Nucleus accumbens (tissue), 56 donors: Measurements from ENCODE around the gene FOXI2.

ENCODE experiments used
- DNase-seq, 56 donors: peaks; one replicate each; lab custom pipeline; 2025; lab: John Stamatoyannopoulos, UW

FOXI2 gene

DNA sequence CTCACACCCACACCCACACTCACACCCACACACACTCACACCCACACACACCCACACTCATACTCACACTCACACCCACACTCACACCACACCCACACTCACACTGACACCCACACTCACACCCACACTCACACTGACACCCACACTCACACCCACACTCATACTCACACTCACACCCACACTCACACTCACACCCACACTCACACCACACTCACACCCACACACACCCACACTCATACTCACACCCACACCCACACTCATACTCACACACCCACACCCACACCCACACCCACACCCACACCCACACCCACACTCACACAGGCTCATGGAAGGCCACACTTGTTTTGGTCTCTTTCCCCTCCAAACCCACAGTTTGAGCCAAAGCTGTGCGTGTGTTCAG is 2.9 kb downstream of the FOXI2 start:
- no peak for DNase-seq

DNA sequence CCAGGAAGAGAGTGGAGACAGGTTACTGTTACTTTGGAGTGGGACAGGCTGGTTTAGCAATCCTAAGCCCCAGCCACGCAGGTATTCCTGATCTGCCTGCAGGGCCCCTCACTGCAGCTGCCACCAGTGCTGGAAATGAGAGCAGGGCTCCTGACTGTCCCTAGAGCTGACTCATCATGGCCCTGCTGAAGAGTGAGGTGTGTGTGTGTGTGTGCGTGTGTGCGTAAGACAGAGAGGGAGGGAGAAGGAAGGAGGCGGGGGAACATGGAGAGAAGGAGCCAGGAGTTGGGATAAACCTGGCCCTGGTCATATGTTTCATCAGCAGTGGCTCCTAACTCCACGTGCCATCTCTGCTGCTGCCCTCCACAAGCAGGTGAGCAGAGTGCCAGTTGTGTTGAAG is 3.6 kb downstream of the FOXI2 start:
- no peak for DNase-seq

DNA sequence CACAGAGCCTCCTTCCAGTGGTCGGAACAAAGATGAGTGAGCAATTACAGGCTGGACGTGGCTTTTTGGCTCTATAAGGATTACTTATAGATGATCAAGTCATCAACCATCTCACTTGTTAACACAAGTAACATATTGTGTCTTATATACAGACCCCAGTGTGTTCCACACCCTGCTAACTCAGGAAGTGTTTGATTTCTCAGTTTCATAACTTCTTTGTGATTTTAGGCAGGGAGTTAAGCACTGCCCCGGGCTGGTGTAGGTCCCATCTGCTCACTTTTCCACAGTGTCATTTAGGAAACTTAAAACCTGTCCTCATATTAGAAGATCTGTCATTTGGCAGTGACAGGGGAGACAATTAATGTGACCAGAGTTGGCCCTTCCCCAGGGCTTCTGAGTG is 6.2 kb downstream of the FOXI2 start:
- DNase-seq: no peak

DNA sequence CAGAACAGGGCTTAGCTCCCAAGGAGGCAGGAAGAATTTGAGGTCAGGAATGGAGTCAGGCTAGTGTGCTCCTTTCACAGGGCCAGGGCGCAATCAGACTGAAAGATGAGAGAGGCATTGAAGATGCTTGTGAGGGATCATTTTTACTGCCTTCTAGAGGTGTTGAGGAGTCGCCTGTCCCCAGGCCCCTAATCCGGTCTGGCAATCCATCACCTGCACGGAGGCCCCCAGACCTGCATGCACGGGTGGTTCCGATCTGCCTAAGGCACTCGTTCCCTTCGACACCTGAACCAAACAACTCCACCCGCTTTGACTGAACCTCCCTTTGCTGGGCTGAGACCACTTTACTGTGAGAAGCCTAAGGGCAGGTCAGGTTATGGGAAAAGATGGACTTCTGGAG is 8.0 kb downstream of the FOXI2 start:
- DNase-seq: no peak

DNA sequence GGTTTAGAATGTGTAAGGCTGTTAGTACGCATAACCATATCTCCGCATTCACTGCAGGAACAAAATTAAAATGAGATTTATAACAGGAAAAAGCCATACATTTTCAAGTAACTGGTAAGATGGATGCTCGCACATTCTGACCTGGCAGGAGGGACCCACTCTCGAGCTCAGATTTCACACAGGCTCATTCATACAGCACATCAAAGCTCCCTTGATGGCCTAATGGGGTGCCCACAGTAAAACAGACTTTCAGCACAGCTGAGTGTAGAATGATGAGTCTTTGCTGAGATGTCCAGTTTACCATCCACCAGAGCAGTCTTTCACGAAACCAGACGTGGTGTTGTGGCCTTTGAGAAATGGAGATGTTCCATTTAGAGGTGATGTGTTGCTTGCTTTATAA is 8.9 kb downstream of the FOXI2 start:
- DNase-seq: no peak

DNA sequence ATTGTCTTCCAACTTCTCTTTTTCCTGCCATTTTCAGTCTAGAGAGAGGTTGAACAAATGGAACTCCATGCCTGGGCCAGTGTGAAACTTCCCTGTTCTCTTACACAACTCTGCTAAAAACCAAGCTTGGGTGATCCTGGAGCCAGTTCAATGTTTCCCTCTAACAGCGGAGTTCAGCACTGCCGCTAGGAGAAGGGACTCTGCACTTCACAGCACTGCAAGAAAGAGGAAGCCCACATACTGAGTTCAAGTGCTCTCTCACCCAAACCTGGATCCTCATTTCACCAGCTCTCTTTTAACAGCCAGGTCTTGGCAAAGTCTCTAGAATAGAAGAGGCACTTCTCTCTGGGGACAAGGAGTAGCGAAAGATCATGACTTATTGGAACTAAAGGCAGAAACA is 18.8 kb downstream of the FOXI2 start:
- no peak for DNase-seq

DNA sequence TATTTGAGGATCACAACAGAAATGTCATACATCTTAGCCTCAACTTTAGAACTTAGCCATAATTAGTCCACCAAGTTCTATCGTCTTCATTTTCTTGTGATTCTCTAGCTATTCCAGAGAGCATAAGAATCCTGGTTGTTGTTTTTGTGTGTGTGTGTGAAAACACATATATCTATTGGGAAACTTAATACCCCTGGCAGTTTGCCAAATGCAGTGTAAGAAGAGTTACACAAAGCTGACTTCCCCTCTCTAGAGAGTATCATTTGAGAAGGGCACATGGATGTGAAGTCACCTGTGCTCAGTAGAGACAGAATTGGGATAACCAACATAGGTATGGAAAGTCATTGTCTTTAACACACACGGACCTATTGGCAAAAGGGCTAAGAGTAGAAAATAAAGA is 19.3 kb downstream of the FOXI2 start:
- no peak for DNase-seq

DNA sequence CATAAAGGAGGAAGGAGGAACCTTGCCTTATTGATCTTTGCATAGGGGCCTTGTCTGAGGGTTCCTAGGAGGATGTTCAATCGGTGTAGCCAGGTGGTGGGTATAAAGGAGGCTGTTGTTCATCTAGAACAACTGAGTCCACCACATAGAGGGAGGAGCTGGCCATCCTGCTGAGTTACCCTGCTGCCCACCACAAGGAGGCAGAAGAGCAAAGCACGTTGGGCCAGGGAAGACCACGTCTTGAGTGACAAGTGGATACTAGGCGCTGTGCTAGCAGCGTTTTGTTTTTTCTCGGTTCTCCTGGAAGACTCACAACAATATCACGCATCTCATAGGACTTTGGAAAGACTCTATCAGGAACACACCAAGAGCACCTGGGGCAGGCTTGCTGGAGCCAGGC is 20.0 kb downstream of the FOXI2 start:
- DNase-seq: no peak

DNA sequence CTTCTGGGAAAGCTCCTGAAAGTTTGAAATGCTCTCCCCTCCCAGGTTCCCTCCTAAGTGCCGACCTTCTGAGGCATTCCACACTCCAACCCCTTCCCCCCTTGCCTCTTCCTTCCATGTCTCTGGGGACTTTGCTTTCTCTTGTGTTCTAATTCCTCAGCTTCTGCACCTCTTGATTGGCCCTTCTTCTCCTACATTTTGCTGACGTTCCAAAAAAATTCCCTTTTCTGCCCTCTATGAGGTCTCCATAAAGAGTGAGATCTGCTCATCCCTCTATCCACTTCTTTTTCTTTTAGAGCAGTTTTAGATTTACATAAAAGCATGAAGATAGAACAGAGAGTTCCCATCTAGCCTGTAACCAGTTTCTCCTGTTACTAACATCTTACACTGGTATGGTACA is 22.3 kb downstream of the FOXI2 start:
- no peak for DNase-seq

DNA sequence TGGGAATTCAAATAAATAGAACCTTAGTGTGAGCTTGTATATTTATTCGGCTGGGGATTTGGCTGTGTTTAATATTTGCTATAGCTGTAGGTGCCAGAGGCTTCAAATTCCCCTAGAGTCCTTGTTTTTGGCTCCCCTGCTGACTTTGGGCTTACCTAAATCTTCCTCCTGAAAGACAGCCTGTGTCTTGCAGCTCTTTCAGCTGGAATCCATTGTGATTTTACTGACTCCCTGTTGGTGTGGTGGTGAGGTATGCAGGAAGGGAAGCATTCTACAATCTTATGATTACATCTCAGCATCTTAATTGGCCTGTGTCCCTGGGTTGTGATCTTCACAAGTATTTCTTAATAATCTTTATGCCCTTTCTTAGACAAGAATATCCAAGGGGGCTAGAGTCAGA is 25.9 kb downstream of the FOXI2 start:
- no peak for DNase-seq

DNA sequence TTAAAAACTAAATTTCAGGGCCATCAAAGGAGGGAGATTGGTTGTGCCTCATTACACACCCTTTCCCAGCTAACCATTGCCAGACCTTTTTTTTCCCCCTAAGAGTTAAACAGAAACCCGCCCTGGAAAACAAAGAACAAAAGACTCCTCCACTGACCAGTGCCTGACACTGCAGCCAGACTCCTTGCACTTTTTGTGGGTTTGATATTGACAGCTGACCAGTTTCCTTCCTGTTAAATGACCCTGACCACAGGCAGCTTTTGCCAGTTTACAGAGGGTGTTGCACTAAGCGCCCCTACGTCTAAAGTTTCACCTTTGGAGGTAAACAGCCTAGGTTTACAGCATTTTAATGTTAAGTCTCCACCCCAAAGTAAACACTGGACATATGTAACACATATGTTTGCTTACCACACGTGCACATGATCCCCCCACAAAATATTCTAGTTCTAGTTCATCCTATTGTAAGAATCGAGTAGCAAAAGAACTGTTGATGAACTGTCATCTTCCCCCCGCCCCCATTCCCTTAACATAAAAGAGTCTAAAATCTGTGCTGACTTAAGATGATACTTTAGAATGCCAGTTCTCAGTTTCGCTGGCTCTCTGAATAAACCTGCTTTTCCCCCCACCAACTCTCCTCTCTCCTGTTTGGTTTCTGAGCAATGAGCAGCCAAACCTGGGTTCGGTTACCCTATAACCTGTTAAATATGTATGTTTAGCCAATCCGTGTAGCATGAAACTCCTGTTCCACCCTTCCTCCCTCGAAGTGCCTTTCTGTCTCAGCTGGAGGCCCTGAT is 38.0 kb downstream of the FOXI2 start:
- no peak for DNase-seq

DNA sequence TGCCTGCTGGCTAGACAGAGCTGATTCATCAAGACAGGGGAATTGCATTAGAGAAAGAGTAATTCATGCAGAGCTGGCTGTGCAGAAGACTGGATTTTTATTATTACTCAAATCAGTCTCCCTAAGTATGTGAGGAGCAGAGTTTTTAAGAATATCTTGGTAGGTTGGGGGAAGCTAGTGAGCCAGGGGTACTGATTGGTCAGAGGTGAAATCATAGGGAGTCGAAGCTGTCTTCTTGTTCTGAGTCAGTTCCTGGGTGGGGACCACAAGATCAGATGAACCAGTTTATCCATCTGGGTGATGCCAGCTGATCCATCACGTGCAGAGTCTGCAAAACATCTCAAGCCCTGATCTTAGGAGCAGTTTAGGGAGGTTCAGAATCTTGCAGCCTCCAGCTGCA is 39.8 kb downstream of the FOXI2 start:
- no peak for DNase-seq

DNA sequence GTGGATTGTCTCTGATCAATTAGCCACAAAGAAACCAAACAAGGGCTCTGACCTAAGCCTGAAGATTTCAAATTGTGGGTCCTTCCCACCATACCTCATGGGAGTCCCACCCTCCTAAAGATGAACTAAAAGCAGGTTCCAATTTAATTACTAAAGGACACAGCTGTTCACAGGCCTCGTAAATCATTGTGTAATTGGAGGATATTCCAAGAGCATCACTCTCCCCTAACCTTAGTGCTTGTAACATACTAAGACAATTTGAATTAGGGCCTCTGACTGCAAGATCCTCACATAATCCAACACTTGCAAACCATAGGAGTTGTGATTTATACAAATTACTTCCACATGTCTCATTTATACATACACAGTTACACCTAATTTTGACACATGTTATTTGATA is 44.4 kb downstream of the FOXI2 start:
- no peak for DNase-seq

DNA sequence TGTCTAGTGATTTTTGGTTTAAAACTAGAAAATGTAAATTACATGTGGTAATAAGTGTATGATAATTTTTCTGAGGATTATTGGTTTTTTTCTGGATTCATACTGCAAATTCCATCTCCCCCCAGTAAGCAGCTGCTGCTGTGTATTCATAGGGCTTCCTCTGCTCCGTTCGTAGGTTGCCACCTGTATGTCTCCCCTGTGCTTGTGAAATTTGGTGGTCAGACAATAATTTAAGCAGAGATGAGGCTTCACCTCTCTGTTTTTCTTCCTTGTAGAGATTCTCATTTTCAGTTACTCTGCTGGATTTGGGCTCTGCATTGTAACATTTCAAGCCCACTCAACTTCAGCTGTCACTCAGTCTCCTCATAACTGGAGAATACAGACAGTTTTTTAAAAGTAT is 50.9 kb downstream of the FOXI2 start:
- DNase-seq: no peak

DNA sequence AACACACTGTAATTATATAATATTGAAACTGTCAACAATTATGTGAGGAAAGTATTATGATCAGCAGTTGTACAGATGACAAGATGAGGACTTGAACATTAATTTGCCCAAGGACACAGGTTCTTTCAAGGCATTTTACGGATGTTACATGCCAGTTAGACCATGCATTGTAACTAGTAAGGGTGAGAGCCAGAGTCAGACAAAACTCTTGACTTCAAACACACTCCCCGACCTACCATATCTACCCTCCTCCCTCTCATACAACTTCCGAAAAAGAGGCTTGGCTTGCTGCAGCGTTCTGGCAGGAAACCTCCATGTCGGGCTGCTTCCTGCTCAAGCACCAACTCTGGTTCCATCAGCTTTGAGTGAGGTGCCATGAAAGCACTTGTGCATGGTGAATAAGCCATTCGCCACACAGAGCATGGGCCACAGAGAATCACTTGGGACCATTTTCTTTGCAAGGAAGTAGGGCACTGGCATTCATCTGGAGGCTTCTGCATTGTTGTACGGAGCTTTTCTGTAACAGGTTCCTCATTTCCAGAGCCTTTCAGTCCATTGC is 53.2 kb downstream of the FOXI2 start:
- no peak for DNase-seq
